ENCODE measurements around the gene SCRT2.

Gene SCRT2

GRCh38 chr20:634148-634925 is 41.3 kb downstream of the SCRT2 start:
- no peak for DNase-seq (ENCODE audit: low read depth)

GRCh38 chr20:631101-631500 is 44.5 kb downstream of the SCRT2 start:
- DNase-seq (ENCODE audit: low read depth) = no peak

- DNase-seq (ENCODE audit: low read depth) = no peak
Measured at GRCh38 chr20:626579-626978, 49.0 kb downstream of the SCRT2 start.

- DNase-seq (ENCODE audit: low read depth) = no peak
Measured at GRCh38 chr20:625360-625932, 50.2 kb downstream of the SCRT2 start.

- no peak for DNase-seq (ENCODE audit: low read depth)
Measured at GRCh38 chr20:623704-624103, 51.9 kb downstream of the SCRT2 start.

- DNase-seq (ENCODE audit: low read depth) = no peak
Measured at GRCh38 chr20:623021-623420, 52.6 kb downstream of the SCRT2 start.

- no peak for DNase-seq (ENCODE audit: low read depth)
Measured at GRCh38 chr20:622161-622560, 53.4 kb downstream of the SCRT2 start.

- DNase-seq (ENCODE audit: low read depth) = no peak
Measured at GRCh38 chr20:621125-621756, 54.4 kb downstream of the SCRT2 start.

GRCh38 chr20:620246-620645 is 55.4 kb downstream of the SCRT2 start:
- DNase-seq (ENCODE audit: low read depth) = no peak

GRCh38 chr20:618980-619379 is 56.6 kb downstream of the SCRT2 start:
- DNase-seq (ENCODE audit: low read depth) = no peak

GRCh38 chr20:617934-618690 is 57.5 kb downstream of the SCRT2 start:
- DNase-seq (ENCODE audit: low read depth) = no peak

GRCh38 chr20:615514-615913 is 60.1 kb downstream of the SCRT2 start:
- DNase-seq (ENCODE audit: low read depth) = no peak

- no peak for DNase-seq (ENCODE audit: low read depth)
Measured at GRCh38 chr20:611843-612185, 63.8 kb downstream of the SCRT2 start.
